Measurements from ENCODE around the gene MED25.

Gene MED25

DNA sequence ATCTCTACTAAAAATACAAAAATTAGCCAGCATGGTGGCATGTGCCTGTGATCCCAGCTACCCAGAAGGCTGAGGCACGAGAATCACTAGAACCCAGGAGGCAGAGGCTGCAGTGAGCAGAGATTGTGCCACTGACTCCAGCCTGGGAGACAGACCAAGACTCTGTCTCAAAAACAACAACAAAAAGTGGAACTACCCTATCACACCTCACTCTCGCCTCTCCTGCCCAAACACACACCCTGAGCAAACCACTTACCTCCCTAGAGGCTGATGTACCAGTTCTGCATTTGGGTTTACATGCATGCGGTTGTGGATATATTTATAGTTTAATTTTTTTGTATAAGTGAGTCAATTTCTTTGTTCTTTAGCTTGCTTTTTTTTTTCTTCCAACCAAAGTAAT is 25.2 kb downstream of the MED25 start:
- TF ChIP-seq, protein P1, sequence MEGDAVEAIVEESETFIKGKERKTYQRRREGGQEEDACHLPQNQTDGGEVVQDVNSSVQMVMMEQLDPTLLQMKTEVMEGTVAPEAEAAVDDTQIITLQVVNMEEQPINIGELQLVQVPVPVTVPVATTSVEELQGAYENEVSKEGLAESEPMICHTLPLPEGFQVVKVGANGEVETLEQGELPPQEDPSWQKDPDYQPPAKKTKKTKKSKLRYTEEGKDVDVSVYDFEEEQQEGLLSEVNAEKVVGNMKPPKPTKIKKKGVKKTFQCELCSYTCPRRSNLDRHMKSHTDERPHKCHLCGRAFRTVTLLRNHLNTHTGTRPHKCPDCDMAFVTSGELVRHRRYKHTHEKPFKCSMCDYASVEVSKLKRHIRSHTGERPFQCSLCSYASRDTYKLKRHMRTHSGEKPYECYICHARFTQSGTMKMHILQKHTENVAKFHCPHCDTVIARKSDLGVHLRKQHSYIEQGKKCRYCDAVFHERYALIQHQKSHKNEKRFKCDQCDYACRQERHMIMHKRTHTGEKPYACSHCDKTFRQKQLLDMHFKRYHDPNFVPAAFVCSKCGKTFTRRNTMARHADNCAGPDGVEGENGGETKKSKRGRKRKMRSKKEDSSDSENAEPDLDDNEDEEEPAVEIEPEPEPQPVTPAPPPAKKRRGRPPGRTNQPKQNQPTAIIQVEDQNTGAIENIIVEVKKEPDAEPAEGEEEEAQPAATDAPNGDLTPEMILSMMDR (conservative IDR thresholded peaks at IDR 0.05; ENCODE audit: low read depth) = no peak
- no peak for DNase-seq (ENCODE audit: low spot score)
- POLR2A ChIA-PET (ENCODE audit: low non-redundant PET) = no interaction called here
- no peak overlapping the region for H3K27ac ChIP-seq
- CTCF ChIA-PET = no interaction called here

GRCh38 chr19:49844138-49845095 is 26.3 kb downstream of the MED25 start:
- DNase-seq (ENCODE audit: low spot score) = no peak
- H3K27ac ChIP-seq = no peak overlapping the region
- TF ChIP-seq, protein P1 (conservative IDR thresholded peaks at IDR 0.05; ENCODE audit: low read depth) = no peak
- CTCF ChIA-PET = interaction anchor here (0.7 kb wide), 1 partner anchor 25 kb away, joined by 3 read pairs; no protein-coding TSS in a partner anchor
- POLR2A ChIA-PET (ENCODE audit: low non-redundant PET) = no interaction called here

GRCh38 chr19:49845414-49845813 is 27.3 kb downstream of the MED25 start:
- ChIA-PET CTCF (no interaction called here), POLR2A (ENCODE audit: low non-redundant PET) (no interaction called here)
- no peak overlapping the region for H3K27ac ChIP-seq
- TF ChIP-seq, protein P1 (conservative IDR thresholded peaks at IDR 0.05; ENCODE audit: low read depth) = no peak
- no peak for DNase-seq (ENCODE audit: low spot score)

DNA sequence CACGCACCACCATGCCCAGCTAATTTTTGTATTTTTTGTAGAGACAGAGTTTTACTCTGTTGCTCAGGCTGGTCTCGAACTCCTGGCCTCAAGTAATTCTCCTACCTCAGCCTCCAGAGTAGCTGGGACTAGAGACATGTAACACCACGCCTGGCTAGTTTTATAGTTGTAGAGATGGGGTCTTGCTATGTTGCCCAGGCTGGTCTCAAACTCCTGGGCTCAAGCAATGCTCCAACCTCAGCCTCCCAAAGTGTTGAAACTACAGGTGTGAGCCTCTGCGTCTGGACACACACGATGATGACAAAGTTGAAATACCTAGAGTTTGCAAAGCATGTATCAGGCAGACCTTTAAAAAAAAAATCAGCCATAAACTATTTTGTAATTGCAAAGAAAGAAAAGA is 28.3 kb downstream of the MED25 start:
- no peak overlapping the region for H3K27ac ChIP-seq
- TF ChIP-seq, protein P1 (conservative IDR thresholded peaks at IDR 0.05; ENCODE audit: low read depth) = no peak
- no peak for DNase-seq (ENCODE audit: low spot score)
- POLR2A ChIA-PET (ENCODE audit: low non-redundant PET) = no interaction called here
- CTCF ChIA-PET = no interaction called here

DNA sequence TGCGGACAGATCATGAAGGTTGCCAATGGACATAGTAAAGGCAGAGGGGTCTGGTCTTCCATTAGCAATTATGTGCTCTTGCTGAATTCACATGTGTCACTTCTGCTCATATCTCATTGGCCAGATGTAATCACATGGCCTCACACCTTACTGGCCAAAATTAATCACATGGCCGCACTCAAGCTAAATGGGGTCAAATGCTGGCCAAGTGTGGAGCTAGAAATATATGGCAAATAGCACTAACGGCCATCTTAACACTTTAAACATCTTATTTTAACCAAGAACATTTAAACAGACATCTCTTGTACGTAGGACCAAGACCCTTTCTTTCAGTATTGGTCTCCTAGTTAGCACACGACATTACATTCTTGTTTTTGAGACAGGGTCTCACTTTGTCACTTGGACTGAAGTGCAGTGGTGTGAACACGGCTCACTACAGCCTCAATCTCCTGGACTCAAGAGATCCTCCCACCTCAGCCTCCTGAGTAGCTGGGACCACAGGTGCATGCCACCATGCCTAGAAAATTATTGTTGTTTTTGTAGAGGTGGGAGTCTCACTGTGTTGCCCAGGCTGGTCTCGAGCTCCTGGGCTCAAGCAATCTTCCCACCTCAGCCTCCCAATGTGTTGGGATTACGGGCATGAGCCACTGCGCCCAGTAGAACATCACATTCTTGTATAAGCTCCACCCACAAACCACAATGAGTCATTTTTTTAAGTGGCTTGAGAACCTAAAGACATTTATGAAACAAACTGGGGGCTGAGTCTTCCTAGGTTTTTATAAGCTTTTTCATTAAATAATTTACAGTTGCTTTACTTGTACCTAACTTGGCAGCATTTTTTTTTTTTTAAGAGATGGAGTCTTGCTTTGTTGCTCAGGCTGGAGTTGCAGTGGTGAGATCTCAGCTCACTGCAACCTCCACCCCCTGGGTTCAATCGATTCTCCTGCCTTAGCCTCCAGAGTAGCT is 29.9 kb downstream of the MED25 start:
- CTCF ChIA-PET = interaction anchor here (0.7 kb wide), 1 partner anchor 349 kb away, joined by 4 read pairs; no protein-coding TSS in a partner anchor
- TF ChIP-seq, protein P1 (conservative IDR thresholded peaks at IDR 0.05; ENCODE audit: low read depth) = no peak
- DNase-seq (ENCODE audit: low spot score) = peak; percentile 60
- POLR2A ChIA-PET (ENCODE audit: low non-redundant PET) = interaction anchor here (0.5 to 1.5 kb wide), 4 partner anchors 21 to 153 kb away, joined by 3 to 4 read pairs (median 3); no protein-coding TSS in a partner anchor
- peak overlapping the region; percentile 79 for H3K27ac ChIP-seq

GRCh38 chr19:49848938-49849337 is 30.8 kb downstream of the MED25 start:
- CTCF ChIA-PET = no interaction called here
- H3K27ac ChIP-seq = peak overlapping the region; percentile 79
- POLR2A ChIA-PET (ENCODE audit: low non-redundant PET) = interaction anchor here (0.5 to 1.5 kb wide), 3 partner anchors 20 to 154 kb away, joined by 3 to 4 read pairs (median 3); no protein-coding TSS in a partner anchor
- TF ChIP-seq, protein P1 (conservative IDR thresholded peaks at IDR 0.05; ENCODE audit: low read depth) = no peak
- DNase-seq (ENCODE audit: low spot score) = no peak

Data from RWPE1 (cell line).